HepG2 (cell line): Measurements from ENCODE around the gene NFATC2. TPM values are rescaled to one million over a fixed set of nuclear protein-coding genes. Genes with fewer than 3 reads are reported as not detected.
A peak's percentile ranks its signal among the peaks of the same experiment; 100 is the strongest.

Experiments used
- CENPX ChIP-seq: sonication (generic); formaldehyde crosslinking; IDR thresholded peaks from 2 replicates; pipeline ENCODE4 v1.9.0; 2021; ENCODE audit warnings: mild to moderate bottlenecking, missing genetic modification reagents, moderate library complexity
- FOXK2 ChIP-seq: fragments of 450-650 bp; IDR thresholded peaks from 2 replicates; pipeline ENCODE4 v1.6.1; 2016
- GPN1 ChIP-seq: sonication (generic); formaldehyde crosslinking; IDR thresholded peaks from 2 replicates; pipeline ENCODE4 v1.5.1; 2020; ENCODE audit warnings: missing genetic modification reagents, borderline replicate concordance
- HDAC6 ChIP-seq: fragments of 200-600 bp; sonication (generic); IDR thresholded peaks from 2 replicates; pipeline ENCODE4 v1.7.0; 2017; ENCODE audit warnings: mild to moderate bottlenecking, antibody characterized with exemption, low read length, low read depth
- HNRNPH1 ChIP-seq: fragments of 200-400 bp; formaldehyde crosslinking; optimal IDR thresholded peaks from 2 replicates; pipeline ENCODE3; 2017; ENCODE audit warnings: mild to moderate bottlenecking, low read depth, low read length
- HOXD1 ChIP-seq: sonication (generic); formaldehyde crosslinking; IDR thresholded peaks from 2 replicates; pipeline ENCODE4 v1.5.0; 2020; ENCODE audit warnings: missing genetic modification reagents
- MYNN ChIP-seq: sonication (generic); formaldehyde crosslinking; IDR thresholded peaks from 2 replicates; pipeline ENCODE4 v1.4.0; 2020; ENCODE audit warnings: mild to moderate bottlenecking, low read depth, missing genetic modification reagents
- NR3C1 ChIP-seq: sonication (generic); formaldehyde crosslinking; IDR thresholded peaks from 2 replicates; pipeline ENCODE4 v1.4.0; 2020; ENCODE audit warnings: missing genetic modification reagents
- RFX5 ChIP-seq: IDR thresholded peaks from 2 replicates; pipeline ENCODE4 v1.6.1; 2011; ENCODE audit warnings: low read depth, low read length, improper control_type of control experiment
- SMARCE1 ChIP-seq: fragments of 450-650 bp; IDR thresholded peaks from 2 replicates; pipeline ENCODE4 v1.6.1; 2017; ENCODE audit warnings: borderline replicate concordance
- ZNF3 ChIP-seq: IDR thresholded peaks from 2 replicates; pipeline ENCODE4 v1.7.0; 2017; ENCODE audit warnings: inconsistent platforms
- ZNF776 ChIP-seq: sonication (generic); formaldehyde crosslinking; IDR thresholded peaks from 2 replicates; pipeline ENCODE4 v1.4.0; 2020; ENCODE audit warnings: mild to moderate bottlenecking, missing genetic modification reagents
- ZSCAN20 ChIP-seq: sonication (generic); formaldehyde crosslinking; IDR thresholded peaks from 2 replicates; pipeline ENCODE4 v1.4.0; 2020; ENCODE audit warnings: missing genetic modification reagents, mild to moderate bottlenecking, borderline replicate concordance
- polyA plus RNA-seq, 8 experiments: library from polyadenylated mRNA; depleted of rRNA in 3 of 8; stranded (reverse) in 7 of 8; unstranded in 1 of 8; fragments of >200 nt; fragmentation: Illumina TruSeq in 4 of 8; extraction: Trizol in 4 of 8; gene quantifications; 2 replicates each; pipeline versions ENCODE4 v1.2.1 to v1.2.3, GENCODE V29; 2011 to 2016; ENCODE audit warnings: low read depth in 4 of 8, missing spikeins in 1 of 8, mixed read lengths in 1 of 8; ENCODE audit not compliant: insufficient read depth in 1 of 8
- total RNA-seq, 5 experiments: library from RNA; depleted of rRNA; stranded (reverse); fragments of >200 nt; fragmentation: Illumina TruSeq; extraction: Trizol; gene quantifications; 2 replicates each; pipeline ENCODE4 v1.2.3, GENCODE V29; 2016; ENCODE audit warnings: low read depth in 1 of 5
- TF ChIP-seq, protein P1 (sequence below): sonication (generic); formaldehyde crosslinking; IDR thresholded peaks from 2 replicates; pipeline ENCODE4 v1.4.0; 2020; ENCODE audit warnings: mild to moderate bottlenecking, missing genetic modification reagents
- TF ChIP-seq, protein P2 (sequence below): sonication (generic); formaldehyde crosslinking; IDR thresholded peaks from 2 replicates; pipeline ENCODE4 v1.8.0; 2022; ENCODE audit warnings: missing genetic modification reagents, mild to moderate bottlenecking, inconsistent platforms, borderline replicate concordance
- TF ChIP-seq, protein P3 (sequence below): sonication (generic); formaldehyde crosslinking; IDR thresholded peaks from 2 replicates; pipeline ENCODE4 v1.9.0; 2021; ENCODE audit warnings: missing genetic modification reagents, borderline replicate concordance

The NFATC2 gene
- total and polyA plus RNA-seq, 2 of the 13 experiments (the other 11 are each of a cell fraction or from before 2014, with no cell fraction given): 1.9 to 3.3 TPM

DNA sequence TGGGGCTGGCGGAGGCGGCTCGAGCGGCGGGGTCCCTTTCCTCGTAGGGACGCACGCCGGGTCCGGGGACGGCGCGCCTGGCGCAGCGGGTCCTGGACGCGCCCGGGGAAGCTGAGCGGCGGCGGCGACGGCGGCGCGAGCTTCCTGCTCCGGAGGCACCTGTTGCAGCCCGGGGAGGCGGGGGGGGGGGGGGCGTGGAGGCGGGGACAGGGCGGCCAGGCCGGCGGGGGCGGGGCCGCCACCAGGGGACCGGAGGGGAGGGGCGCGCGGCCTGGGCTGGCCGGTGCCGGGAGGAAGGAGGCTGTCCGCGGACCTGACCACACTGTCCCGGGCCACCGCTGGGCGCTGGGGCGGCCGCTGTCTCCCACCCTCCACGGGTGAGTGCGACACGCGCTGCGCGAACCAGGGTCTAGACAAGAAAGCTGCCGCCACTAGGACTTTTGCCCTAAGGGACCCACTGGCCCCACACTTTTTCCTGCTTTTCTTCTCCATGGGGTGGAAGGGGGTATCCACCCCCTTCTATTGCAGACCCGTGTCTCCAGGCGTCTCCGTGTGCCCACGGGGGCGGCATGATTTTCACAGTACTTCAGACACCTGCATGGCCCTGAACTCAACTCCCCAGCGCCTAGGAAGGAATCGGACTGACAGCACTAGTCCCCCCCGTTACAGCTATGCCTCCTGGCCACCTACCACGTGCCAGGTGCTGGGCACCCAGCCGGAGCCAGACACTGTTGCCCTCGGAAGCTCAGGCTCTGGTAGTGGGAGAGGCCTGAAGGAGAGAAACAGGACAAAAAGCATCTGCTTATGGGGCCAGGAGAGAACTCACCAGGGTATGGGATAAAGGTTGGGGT lies at the start of gene NFATC2 (continued):
- TF ChIP-seq, protein P1, sequence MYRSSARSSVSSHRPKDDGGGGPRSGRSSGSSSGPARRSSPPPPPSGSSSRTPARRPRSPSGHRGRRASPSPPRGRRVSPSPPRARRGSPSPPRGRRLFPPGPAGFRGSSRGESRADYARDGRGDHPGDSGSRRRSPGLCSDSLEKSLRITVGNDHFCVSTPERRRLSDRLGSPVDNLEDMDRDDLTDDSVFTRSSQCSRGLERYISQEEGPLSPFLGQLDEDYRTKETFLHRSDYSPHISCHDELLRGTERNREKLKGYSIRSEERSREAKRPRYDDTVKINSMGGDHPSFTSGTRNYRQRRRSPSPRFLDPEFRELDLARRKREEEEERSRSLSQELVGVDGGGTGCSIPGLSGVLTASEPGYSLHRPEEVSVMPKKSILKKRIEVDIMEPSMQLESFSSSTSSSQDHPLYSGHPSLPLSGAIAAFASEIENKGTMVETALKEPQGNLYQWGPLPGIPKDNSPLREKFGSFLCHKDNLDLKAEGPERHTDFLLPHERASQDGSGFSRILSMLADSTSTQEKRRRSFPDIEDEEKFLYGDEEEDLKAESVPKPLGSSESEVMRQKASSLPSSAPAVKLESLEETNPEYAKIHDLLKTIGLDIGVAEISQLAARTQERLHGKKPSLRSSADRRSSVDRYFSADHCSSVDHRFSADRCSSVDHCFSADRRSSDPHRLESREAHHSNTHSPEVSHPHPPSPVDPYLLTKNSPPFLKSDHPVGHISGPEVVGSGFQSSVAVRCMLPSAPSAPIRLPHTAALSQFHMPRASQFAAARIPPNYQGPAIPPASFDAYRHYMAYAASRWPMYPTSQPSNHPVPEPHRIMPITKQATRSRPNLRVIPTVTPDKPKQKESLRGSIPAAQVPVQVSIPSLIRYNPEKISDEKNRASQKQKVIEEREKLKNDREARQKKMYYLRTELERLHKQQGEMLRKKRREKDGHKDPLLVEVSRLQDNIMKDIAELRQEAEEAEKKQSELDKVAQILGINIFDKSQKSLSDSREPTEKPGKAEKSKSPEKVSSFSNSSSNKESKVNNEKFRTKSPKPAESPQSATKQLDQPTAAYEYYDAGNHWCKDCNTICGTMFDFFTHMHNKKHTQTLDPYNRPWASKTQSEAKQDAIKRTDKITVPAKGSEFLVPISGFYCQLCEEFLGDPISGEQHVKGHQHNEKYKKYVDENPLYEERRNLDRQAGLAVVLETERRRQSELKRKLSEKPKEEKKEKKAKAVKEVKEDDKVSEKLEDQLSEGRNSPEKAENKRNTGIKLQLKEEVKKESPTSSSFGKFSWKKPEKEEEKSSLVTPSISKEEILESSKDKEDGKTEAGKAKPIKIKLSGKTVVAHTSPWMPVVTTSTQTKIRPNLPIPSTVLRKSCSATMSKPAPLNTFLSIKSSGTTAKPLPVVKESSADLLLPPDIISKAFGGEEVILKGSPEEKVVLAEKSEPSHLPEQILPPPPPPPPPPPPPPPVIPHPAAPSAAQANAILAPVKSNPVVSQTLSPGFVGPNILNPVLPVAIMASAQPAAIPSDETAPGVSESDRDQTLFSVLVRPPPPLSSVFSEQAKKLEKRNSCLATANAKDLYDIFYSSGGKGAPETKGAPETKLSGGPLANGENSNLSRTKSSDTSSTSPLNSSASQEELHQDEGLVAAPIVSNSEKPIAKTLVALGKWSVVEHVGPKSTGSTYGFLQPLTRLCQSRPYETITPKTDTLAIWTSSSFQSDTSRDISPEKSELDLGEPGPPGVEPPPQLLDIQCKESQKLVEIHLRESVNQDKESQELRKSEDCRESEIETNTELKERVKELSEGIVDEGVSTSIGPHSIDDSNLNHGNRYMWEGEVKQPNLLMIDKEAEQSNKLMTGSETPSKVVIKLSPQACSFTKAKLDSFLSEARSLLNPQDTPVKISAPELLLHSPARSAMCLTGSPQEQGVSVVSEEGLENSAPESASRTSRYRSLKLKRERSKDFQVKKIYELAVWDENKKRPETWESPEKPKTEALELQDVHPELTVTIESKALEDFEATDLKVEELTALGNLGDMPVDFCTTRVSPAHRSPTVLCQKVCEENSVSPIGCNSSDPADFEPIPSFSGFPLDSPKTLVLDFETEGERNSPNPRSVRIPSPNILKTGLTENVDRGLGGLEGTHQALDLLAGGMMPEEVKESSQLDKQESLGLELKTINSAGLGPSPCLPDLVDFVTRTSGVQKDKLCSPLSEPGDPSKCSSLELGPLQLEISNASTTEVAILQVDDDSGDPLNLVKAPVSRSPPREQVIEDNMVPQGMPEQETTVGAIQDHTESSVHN (CRISPR knock-in tag): no peak
- TF ChIP-seq GPN1 (CRISPR knock-in tag): no peak
- no peak for TF ChIP-seq NR3C1 (CRISPR knock-in tag)
- TF ChIP-seq ZNF776 (CRISPR knock-in tag): no peak
- TF ChIP-seq, protein P2, sequence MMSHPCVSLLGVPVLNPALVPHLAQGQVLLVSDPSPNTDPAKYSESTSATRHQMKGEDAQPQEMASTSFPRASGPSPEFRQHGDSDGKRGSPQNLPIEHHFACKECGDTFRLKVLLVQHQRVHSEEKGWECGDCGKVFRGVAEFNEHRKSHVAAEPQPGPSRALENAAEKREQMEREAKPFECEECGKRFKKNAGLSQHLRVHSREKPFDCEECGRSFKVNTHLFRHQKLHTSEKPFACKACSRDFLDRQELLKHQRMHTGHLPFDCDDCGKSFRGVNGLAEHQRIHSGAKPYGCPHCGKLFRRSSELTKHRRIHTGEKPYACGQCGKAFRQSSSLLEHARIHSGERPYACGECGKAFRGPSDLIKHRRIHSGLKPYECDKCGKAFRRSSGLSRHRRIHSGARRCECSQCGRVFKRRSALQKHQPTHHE (CRISPR knock-in tag): no peak
- no peak for TF ChIP-seq SMARCE1
- no peak for TF ChIP-seq HNRNPH1
- TF ChIP-seq HOXD1 (CRISPR knock-in tag): 0 out of 2 replicates have a peak, but pooled peaks have one; percentile 14
- TF ChIP-seq RFX5: no peak
- no peak for TF ChIP-seq MYNN
- TF ChIP-seq ZSCAN20 (CRISPR knock-in tag): no peak
- no peak for TF ChIP-seq FOXK2
- TF ChIP-seq, protein P3, sequence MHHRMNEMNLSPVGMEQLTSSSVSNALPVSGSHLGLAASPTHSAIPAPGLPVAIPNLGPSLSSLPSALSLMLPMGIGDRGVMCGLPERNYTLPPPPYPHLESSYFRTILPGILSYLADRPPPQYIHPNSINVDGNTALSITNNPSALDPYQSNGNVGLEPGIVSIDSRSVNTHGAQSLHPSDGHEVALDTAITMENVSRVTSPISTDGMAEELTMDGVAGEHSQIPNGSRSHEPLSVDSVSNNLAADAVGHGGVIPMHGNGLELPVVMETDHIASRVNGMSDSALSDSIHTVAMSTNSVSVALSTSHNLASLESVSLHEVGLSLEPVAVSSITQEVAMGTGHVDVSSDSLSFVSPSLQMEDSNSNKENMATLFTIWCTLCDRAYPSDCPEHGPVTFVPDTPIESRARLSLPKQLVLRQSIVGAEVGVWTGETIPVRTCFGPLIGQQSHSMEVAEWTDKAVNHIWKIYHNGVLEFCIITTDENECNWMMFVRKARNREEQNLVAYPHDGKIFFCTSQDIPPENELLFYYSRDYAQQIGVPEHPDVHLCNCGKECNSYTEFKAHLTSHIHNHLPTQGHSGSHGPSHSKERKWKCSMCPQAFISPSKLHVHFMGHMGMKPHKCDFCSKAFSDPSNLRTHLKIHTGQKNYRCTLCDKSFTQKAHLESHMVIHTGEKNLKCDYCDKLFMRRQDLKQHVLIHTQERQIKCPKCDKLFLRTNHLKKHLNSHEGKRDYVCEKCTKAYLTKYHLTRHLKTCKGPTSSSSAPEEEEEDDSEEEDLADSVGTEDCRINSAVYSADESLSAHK (CRISPR knock-in tag): no peak
- TF ChIP-seq ZNF3: no peak
- TF ChIP-seq HDAC6: no peak
- TF ChIP-seq CENPX: no peak
